Naive thymus-derived CD8-positive, alpha-beta T cell (primary cell): ENCODE data around the gene ZNF688. TPM values are rescaled to one million over a fixed set of nuclear protein-coding genes. Genes with fewer than 3 reads are reported as not detected.
"Not testable (repeated sequence)": the region's sequence is repeated elsewhere in the genome, so short reads cannot be mapped to it uniquely, and the experiment has no call there.

Experiments used
- ATAC-seq, 2 donors: fragments of 150-1000 bp; cut with Tn5 transposase in 1 of 2; sonication (Bioruptor Pico), chemical (Tn5 transposase) in 1 of 2; 1 replicate in 1 of 2; 2 replicates in 1 of 2; pipeline ENCODE4 v1.10.0; 2021; ENCODE audit warnings: mild to moderate bottlenecking in 2 of 2, moderate library complexity in 2 of 2
- POLR2A ChIA-PET: fragments of 350-600 bp; sonication (Branson Sonifier 250); formaldehyde crosslinking; loops from one replicate; lab custom pipeline; 2021; ENCODE audit warnings: antibody characterized with exemption; lab: Charles Lee
- DNase-seq, 10 donors: peaks; one replicate each; pipeline versions ENCODE4 v3.0.0 to v3.0.0-alpha.2; 2020 to 2022
- H3K27ac Mint-ChIP-seq, 10 donors: one replicate each; pipeline ENCODE4 v1.8.0; 2020 to 2022; ENCODE audit warnings: mild to moderate bottlenecking in 10 of 10, mixed read lengths in 10 of 10, moderate library complexity in 4 of 10, inconsistent platforms in 1 of 10
- H3K27me3 Mint-ChIP-seq, 5 donors: one replicate each; pipeline ENCODE4 v1.8.0; 2021 to 2022; ENCODE audit warnings: mixed read lengths in 5 of 5
- H3K36me3 Mint-ChIP-seq, 3 donors: one replicate each; pipeline ENCODE4 v1.8.0; 2020 to 2022; ENCODE audit warnings: mixed read lengths in 3 of 3, mild to moderate bottlenecking in 2 of 3, inconsistent platforms in 1 of 3
- H3K4me1 Mint-ChIP-seq, 4 donors: one replicate each; pipeline ENCODE4 v1.8.0; 2021 to 2022; ENCODE audit warnings: mixed read lengths in 4 of 4
- H3K4me3 Mint-ChIP-seq, 10 donors: one replicate each; pipeline ENCODE4 v1.8.0; 2020 to 2022; ENCODE audit warnings: mild to moderate bottlenecking in 10 of 10, mixed read lengths in 10 of 10, moderate library complexity in 6 of 10, inconsistent platforms in 1 of 10
- H3K9me3 Mint-ChIP-seq, 9 donors: one replicate each; pipeline ENCODE4 v1.8.0; 2020 to 2022; ENCODE audit warnings: mixed read lengths in 9 of 9, mild to moderate bottlenecking in 3 of 9, inconsistent platforms in 1 of 9, moderate library complexity in 1 of 9
- polyA plus RNA-seq, 3 donors: library from polyadenylated mRNA; unstranded; fragments of 300-500 nt; fragmentation: Illumina TruSeq; gene quantifications; one replicate each; pipeline ENCODE4 v1.2.3, GENCODE V29; 2021
- total RNA-seq, 8 experiments: library from RNA in 2 of 8; stranded (reverse) in 2 of 8; gene quantifications; one replicate each; pipeline ENCODE4 v1.2.3 and lab custom pipeline; 2021 to 2026

The ZNF688 gene
- total and polyA plus RNA-seq, 5 experiments from 2014 or later = 19.9 to 22.0 (median 21.2) TPM

- Mint-ChIP-seq H3K4me3 (peak overlapping the region; percentile 90 to 99 (median 95)), H3K27ac (peak overlapping the region; percentile 87 to 100 (median 98)), H3K4me1 (peaks cover 12 to 42% (median 33%) of the 10 kb centered on the region in 4 donors)
- POLR2A ChIA-PET = interaction anchor here (0.6 to 4.7 kb wide), 16 partner anchors 13 to 160 kb away, joined by 3 to 105 read pairs (median 6); partner anchors contain the start of genes DCTPP1, FBRS, SEPHS2 and SEPTIN1
- DNase-seq, H3K36me3 Mint-ChIP-seq, H3K9me3 Mint-ChIP-seq, H3K27me3 Mint-ChIP-seq, ATAC-seq: not testable (repeated sequence)
These were observed 35.0 kb downstream of the ZNF688 start for GRCh38 chr16:30536391-30537024.

GRCh38 chr16:30535777-30536190 is 35.7 kb downstream of the ZNF688 start:
- no peaks in the 10 kb centered on the region for H3K27me3 Mint-ChIP-seq
- peak overlapping the region; percentile 87 to 100 (median 98) for H3K27ac Mint-ChIP-seq
- H3K9me3 Mint-ChIP-seq = no peaks in the 10 kb centered on the region
- ATAC-seq (peak; percentile 59 to 60), DNase-seq (peak; percentile 40 to 77 (median 48))
- POLR2A ChIA-PET = interaction anchor here (0.5 to 4.7 kb wide), 30 partner anchors 9 to 436 kb away, joined by 3 to 105 read pairs (median 6); partner anchors contain the start of genes DCTPP1, FBRS, ITGAL and PHKG2
- H3K36me3 Mint-ChIP-seq = peaks cover 0 to 14% (median 3%) of the 10 kb centered on the region in 3 donors
- peak overlapping the region; percentile 90 to 99 (median 95) for H3K4me3 Mint-ChIP-seq
- H3K4me1 Mint-ChIP-seq = peaks cover 12 to 44% (median 33%) of the 10 kb centered on the region in 4 donors

- peaks cover 12 to 45% (median 34%) of the 10 kb centered on the region in 4 donors for H3K4me1 Mint-ChIP-seq
- H3K4me3 Mint-ChIP-seq = peak overlapping the region; percentile 90 to 99 (median 95)
- H3K27me3 Mint-ChIP-seq = no peaks in the 10 kb centered on the region
- peak overlapping the region; percentile 87 to 100 (median 98) for H3K27ac Mint-ChIP-seq
- POLR2A ChIA-PET = interaction anchor here (0.5 to 4.7 kb wide), 36 partner anchors 8 to 436 kb away, joined by 3 to 105 read pairs (median 5); partner anchors contain the start of genes DCTPP1, FBRS, ITGAL and PHKG2
- no peaks in the 10 kb centered on the region for H3K9me3 Mint-ChIP-seq
- DNase-seq = peak in 3 of 10 donors; percentile 18 to 47 (median 35)
- peak; percentile 34 to 43 for ATAC-seq
- peaks cover 0 to 14% (median 3%) of the 10 kb centered on the region in 3 donors for H3K36me3 Mint-ChIP-seq
These were observed 36.3 kb downstream of the ZNF688 start for GRCh38 chr16:30535106-30535776.

- Mint-ChIP-seq H3K27me3 (no peaks in the 10 kb centered on the region), H3K27ac (peak within 1 kb of the TSS; percentile 87 to 100 (median 98)), H3K4me1 (peaks cover 12 to 49% (median 36%) of the 10 kb centered on the region in 4 donors), H3K9me3 (no peaks in the 10 kb centered on the region), H3K36me3 (peaks cover 0 to 14% (median 3%) of the 10 kb centered on the region in 3 donors), H3K4me3 (peak within 1 kb of the TSS; percentile 90 to 99 (median 95))
- peak; percentile 82 to 83 for ATAC-seq
- peak; percentile 87 to 95 (median 90) for DNase-seq
- POLR2A ChIA-PET = interaction anchor here (0.6 to 4.7 kb wide), 33 partner anchors 7 to 730 kb away, joined by 3 to 105 read pairs (median 5); partner anchors contain the start of genes DCTPP1, FBRS, ITGAL and PHKG2
These were observed 37.0 kb downstream of the ZNF688 start, which contains the start of gene ZNF747 for GRCh38 chr16:30534368-30535105. Gene ZNF747, minus strand, starts transcription at chr16:30534858. Its CDS starts 179 bp downstream, at chr16:30534679.

- Mint-ChIP-seq H3K27me3 (no peaks in the 10 kb centered on the region), H3K36me3 (peaks cover 0 to 14% (median 3%) of the 10 kb centered on the region in 3 donors), H3K4me3 (peak overlapping the region; percentile 83 to 98 (median 92)), H3K9me3 (no peaks in the 10 kb centered on the region), H3K4me1 (peaks cover 12 to 49% (median 38%) of the 10 kb centered on the region in 4 donors), H3K27ac (peak overlapping the region; percentile 84 to 99 (median 90))
- DNase-seq (peak in 1 of 10 donors; percentile 18), ATAC-seq (peak; percentile 1 to 2)
- POLR2A ChIA-PET = interaction anchor here (0.7 to 4.7 kb wide), 22 partner anchors 9 to 729 kb away, joined by 3 to 105 read pairs (median 10); partner anchors contain the start of genes DCTPP1, FBRS, PRR14 and SEPHS2
These were observed 37.7 kb downstream of the ZNF688 start for GRCh38 chr16:30533748-30534367.

GRCh38 chr16:30533146-30533522 is 38.4 kb downstream of the ZNF688 start:
- H3K4me3 Mint-ChIP-seq = peak overlapping the region; percentile 58 to 94 (median 73)
- no peak for ATAC-seq
- H3K36me3 Mint-ChIP-seq = peaks cover 0 to 14% (median 3%) of the 10 kb centered on the region in 3 donors
- H3K4me1 Mint-ChIP-seq = peaks cover 12 to 54% (median 41%) of the 10 kb centered on the region in 4 donors
- no peaks in the 10 kb centered on the region for H3K9me3 Mint-ChIP-seq
- no peak for DNase-seq
- POLR2A ChIA-PET = interaction anchor here (0.7 to 4.7 kb wide), 6 partner anchors 19 to 126 kb away, joined by 6 to 105 read pairs (median 18); partner anchors contain the start of genes FBRS, ZNF688, ZNF689 and ZNF764
- peak overlapping the region in 9 of 10 donors; percentile 73 to 90 (median 84) for H3K27ac Mint-ChIP-seq
- no peaks in the 10 kb centered on the region for H3K27me3 Mint-ChIP-seq

GRCh38 chr16:30532285-30533145 is 39.0 kb downstream of the ZNF688 start:
- no peak for ATAC-seq
- peaks cover 16 to 55% (median 44%) of the 10 kb centered on the region in 4 donors for H3K4me1 Mint-ChIP-seq
- peak overlapping the region in 8 of 10 donors; percentile 58 to 94 (median 75) for H3K4me3 Mint-ChIP-seq
- no peaks in the 10 kb centered on the region for H3K27me3 Mint-ChIP-seq
- POLR2A ChIA-PET = interaction anchor here (0.7 to 4.7 kb wide), 4 partner anchors 25 to 77 kb away, joined by 4 to 105 read pairs (median 32); partner anchors contain the start of genes ZNF688 and ZNF764
- H3K9me3 Mint-ChIP-seq = no peaks in the 10 kb centered on the region
- peaks cover 0 to 14% (median 3%) of the 10 kb centered on the region in 3 donors for H3K36me3 Mint-ChIP-seq
- DNase-seq = no peak
- H3K27ac Mint-ChIP-seq = peak overlapping the region in 7 of 10 donors; percentile 74 to 88 (median 84)

- H3K9me3 Mint-ChIP-seq = no peaks in the 10 kb centered on the region
- POLR2A ChIA-PET = interaction anchor here (0.6 to 2.7 kb wide), 7 partner anchors 21 to 129 kb away, joined by 3 to 14 read pairs (median 4); partner anchors contain the start of genes DCTPP1, FBRS and ZNF688
- DNase-seq = no peak
- peak overlapping the region in 1 of 10 donors; percentile 14 for H3K4me3 Mint-ChIP-seq
- ATAC-seq = no peak
- peak overlapping the region in 8 of 10 donors; percentile 47 to 87 (median 61) for H3K27ac Mint-ChIP-seq
- H3K36me3 Mint-ChIP-seq = peaks cover 0 to 9% (median 0%) of the 10 kb centered on the region in 3 donors
- no peaks in the 10 kb centered on the region for H3K27me3 Mint-ChIP-seq
- peaks cover 13 to 45% (median 33%) of the 10 kb centered on the region in 4 donors for H3K4me1 Mint-ChIP-seq
These were observed 41.1 kb downstream of the ZNF688 start for GRCh38 chr16:30530163-30531037.

GRCh38 chr16:30528799-30529457 is 42.6 kb downstream of the ZNF688 start:
- DNase-seq (no peak), ATAC-seq (no peak)
- Mint-ChIP-seq H3K36me3 (peaks cover 0 to 9% (median 0%) of the 10 kb centered on the region in 3 donors), H3K4me3 (peak overlapping the region in 7 of 10 donors; percentile 22 to 76 (median 44)), H3K27ac (peak overlapping the region in 9 of 10 donors; percentile 46 to 94 (median 74)), H3K4me1 (peaks cover 11 to 46% (median 30%) of the 10 kb centered on the region in 4 donors), H3K27me3 (no peaks in the 10 kb centered on the region), H3K9me3 (no peaks in the 10 kb centered on the region)
- POLR2A ChIA-PET = interaction anchor here (1.0 to 3.5 kb wide), 8 partner anchors 15 to 99 kb away, joined by 3 to 18 read pairs (median 5); partner anchors contain the start of genes DCTPP1, ZNF688 and ZNF764
